Measurements from ENCODE around the gene MED15. TPM values are rescaled to one million over a fixed set of nuclear protein-coding genes. Genes with fewer than 3 reads are reported as not detected.

Gene MED15
- polyA plus RNA-seq, 1 experiment, result 17.3 TPM

DNA sequence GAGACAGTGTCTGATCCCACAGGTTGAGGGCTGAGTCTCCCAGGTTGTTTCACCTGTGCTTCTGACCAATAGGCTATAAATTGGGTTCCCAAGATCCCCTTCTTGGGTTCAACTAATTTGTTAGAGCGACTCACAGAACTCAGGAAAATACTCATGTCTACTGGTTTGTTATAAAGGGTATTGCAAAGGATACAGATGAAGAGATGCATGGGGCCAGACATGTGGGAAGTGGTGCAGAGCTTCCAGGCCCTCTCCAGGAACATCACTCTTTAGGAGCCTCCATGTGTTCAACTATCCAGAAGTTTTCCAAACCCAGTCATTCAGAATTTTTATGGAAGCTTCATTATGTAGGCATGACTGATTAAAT, 16.5 kb upstream of the MED15 start:
- CTCF ChIA-PET, result no interaction called here
- no peaks in the 10 kb centered on the region for H3K27me3 ChIP-seq (ENCODE audit: control insufficient read depth, insufficient read depth, low read length)
- DNase-seq (ENCODE audit: low read depth, low spot score), result no peak
- H3K9me3 ChIP-seq (ENCODE audit: control insufficient read depth, insufficient read depth, low read length), result no peaks in the 10 kb centered on the region
- H3K27ac ChIP-seq (ENCODE audit: low read depth, low read length), result no peak overlapping the region
- POLR2A ChIA-PET, result no interaction called here
- TF ChIP-seq, protein P1, sequence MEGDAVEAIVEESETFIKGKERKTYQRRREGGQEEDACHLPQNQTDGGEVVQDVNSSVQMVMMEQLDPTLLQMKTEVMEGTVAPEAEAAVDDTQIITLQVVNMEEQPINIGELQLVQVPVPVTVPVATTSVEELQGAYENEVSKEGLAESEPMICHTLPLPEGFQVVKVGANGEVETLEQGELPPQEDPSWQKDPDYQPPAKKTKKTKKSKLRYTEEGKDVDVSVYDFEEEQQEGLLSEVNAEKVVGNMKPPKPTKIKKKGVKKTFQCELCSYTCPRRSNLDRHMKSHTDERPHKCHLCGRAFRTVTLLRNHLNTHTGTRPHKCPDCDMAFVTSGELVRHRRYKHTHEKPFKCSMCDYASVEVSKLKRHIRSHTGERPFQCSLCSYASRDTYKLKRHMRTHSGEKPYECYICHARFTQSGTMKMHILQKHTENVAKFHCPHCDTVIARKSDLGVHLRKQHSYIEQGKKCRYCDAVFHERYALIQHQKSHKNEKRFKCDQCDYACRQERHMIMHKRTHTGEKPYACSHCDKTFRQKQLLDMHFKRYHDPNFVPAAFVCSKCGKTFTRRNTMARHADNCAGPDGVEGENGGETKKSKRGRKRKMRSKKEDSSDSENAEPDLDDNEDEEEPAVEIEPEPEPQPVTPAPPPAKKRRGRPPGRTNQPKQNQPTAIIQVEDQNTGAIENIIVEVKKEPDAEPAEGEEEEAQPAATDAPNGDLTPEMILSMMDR (IDR thresholded peaks at IDR 0.05; ENCODE audit: low read depth, low read length), result no peak
- H3K4me3 ChIP-seq (ENCODE audit: low read depth, low read length), result no peak overlapping the region

DNA sequence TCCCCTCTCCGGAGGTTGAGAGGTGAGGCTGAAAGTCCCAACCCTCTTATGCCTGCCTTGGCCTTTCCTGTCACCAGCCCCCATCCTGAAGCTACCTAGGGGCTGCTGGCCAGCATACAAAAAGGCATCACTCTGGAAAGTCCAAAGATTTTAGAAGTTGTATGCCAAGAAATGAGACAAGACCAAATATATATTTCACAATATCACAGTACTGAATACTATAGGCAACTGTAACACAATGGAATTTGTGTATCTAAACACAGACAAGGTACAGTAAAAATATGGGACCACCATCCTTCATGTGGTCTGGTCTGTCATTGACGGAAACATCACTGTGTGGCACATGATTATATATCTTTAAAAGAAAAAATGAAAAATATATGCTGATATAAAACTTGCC, 16.1 kb upstream of the MED15 start:
- TF ChIP-seq, protein P1 (IDR thresholded peaks at IDR 0.05; ENCODE audit: low read depth, low read length), result no peak
- CTCF ChIA-PET, result no interaction called here

DNA sequence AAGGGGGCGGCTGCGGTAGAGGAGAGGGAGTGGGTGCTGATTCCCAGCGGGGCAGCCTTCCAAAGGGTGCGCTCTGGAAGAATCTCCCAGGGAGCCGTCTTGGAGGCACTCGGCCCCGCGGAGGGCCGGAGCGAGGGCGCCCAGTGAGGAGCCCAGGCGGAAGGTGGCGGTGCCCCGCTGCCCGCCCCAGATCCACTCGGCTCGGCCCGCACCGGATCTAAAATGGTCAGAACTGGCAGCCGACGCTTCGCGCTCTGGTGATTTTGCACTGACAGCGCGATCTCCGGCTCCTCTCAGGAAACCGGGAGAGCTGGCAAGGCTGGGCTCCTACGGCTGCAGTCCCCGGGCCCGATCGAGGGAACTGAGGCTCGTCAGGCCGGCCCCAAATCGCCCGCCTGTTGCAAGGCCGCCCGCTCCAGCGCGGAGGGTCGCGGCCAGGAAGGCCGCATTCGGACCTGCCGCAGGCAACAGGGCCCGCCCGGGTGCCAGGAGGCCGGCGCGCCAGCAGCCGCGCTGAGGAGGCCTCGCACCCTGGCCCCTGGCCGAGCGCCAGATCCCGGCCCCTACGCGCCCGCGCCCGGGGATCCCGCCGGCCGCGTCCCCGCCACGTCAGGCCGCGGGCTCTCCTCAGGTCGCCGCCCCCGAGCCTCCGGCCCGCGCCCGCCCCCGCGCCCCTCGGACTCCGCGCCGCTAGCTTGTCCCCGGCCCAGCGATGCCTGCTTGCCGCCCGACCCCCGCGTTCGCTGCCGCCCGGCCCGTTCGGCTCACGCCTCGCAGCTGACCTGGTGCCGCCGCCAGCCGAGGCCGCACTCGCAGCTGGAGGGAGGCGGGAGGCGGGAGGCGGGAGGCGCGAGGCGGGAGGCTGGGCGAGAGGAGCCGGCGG, 12.2 kb upstream of the MED15 start, which contains the start of gene KLHL22:
KLHL22 (minus strand) TSS at position 818 of the 883 bp plus-strand sequence. CDS start 6,584 bp downstream, outside the sequence.
- TF ChIP-seq, protein P1 (IDR thresholded peaks at IDR 0.05; ENCODE audit: low read depth, low read length), result 0 out of 2 replicates have a peak, but pooled peaks have one; percentile 6
- Histone ChIP-seq H3K27me3 (ENCODE audit: control insufficient read depth, insufficient read depth, low read length) (no peaks in the 10 kb centered on the region), H3K4me3 (ENCODE audit: low read depth, low read length) (peak within 1 kb of the TSS; percentile 80), H3K9me3 (ENCODE audit: control insufficient read depth, insufficient read depth, low read length) (no peaks in the 10 kb centered on the region), H3K27ac (ENCODE audit: low read depth, low read length) (peak within 1 kb of the TSS; percentile 89)
- no peak for DNase-seq (ENCODE audit: low read depth, low spot score)
- ChIA-PET POLR2A (interaction anchor here (1.0 kb wide), 1 partner anchor 31 kb away, joined by 3 read pairs; no protein-coding TSS in a partner anchor), CTCF (interaction anchor here (1.4 to 1.5 kb wide), 2 partner anchors 69 to 77 kb away, joined by 3 to 5 read pairs; no protein-coding TSS in a partner anchor)

More for the DNA sequence above, 16.1 kb upstream of the MED15 start:
- POLR2A ChIA-PET, result no interaction called here
- no peak overlapping the region for H3K4me3 ChIP-seq (ENCODE audit: low read depth, low read length)
- H3K27me3 ChIP-seq (ENCODE audit: control insufficient read depth, insufficient read depth, low read length), result no peaks in the 10 kb centered on the region
- no peak overlapping the region for H3K27ac ChIP-seq (ENCODE audit: low read depth, low read length)
- H3K9me3 ChIP-seq (ENCODE audit: control insufficient read depth, insufficient read depth, low read length), result no peaks in the 10 kb centered on the region
- DNase-seq (ENCODE audit: low read depth, low spot score), result no peak

DNA sequence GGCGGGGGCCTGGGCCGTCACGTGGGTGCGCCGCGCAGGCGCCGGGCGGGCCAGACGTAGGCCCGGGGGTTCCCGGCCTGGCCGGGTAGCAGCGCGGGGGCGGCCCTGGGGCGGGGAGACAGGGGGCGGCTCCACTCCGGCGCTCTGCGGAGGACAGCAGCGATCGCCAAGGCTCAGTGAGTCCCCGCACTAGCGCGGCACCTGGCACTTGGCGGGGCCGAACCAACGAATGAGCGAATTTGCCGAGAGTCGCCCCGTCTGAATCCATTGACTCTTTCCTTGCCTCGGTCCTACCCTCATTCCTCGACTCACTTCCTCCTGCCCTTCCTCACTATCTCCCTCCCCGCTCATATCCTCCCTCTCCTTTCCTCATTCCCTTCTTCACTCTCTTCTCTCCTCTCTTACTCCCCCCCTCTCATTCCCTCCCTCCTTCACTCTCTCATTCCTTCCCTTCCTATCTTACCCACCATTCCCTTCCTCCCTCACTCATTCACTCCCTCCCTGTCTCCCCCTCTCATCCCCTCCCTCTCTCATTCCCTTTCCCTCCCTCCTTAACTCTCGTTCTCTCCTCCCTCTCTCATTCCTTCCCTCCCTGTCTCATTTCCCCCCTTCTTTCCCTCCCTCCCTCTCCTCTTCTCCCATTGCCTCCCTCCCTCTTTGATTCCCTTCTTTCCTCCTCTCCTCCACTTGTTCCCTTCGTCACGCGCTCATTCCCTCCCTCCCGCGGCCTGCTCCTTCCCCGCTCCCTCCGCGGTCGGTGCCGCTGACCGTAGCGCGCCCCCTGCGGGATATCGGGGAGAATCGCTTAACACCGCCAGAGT, 11.3 kb upstream of the MED15 start:
- TF ChIP-seq, protein P1 (IDR thresholded peaks at IDR 0.05; ENCODE audit: low read depth, low read length), result peak; percentile 92
- CTCF ChIA-PET, result interaction anchor here (0.9 kb wide), 1 partner anchor 78 kb away, joined by 4 read pairs; no protein-coding TSS in a partner anchor
- peak overlapping the region; percentile 80 for H3K4me3 ChIP-seq (ENCODE audit: low read depth, low read length)
- H3K27me3 ChIP-seq (ENCODE audit: control insufficient read depth, insufficient read depth, low read length), result no peaks in the 10 kb centered on the region
- H3K9me3 ChIP-seq (ENCODE audit: control insufficient read depth, insufficient read depth, low read length), result no peaks in the 10 kb centered on the region
- H3K27ac ChIP-seq (ENCODE audit: low read depth, low read length), result peak overlapping the region; percentile 89
- POLR2A ChIA-PET, result no interaction called here
- peak; percentile 49 for DNase-seq (ENCODE audit: low read depth, low spot score)
